ENCODE results near the gene MAPK14. TPM values are rescaled to one million over a fixed set of nuclear protein-coding genes. Genes with fewer than 3 reads are reported as not detected.

MAPK14 gene
- total RNA-seq, 1 donor from 2014 or later: 38.4 TPM

DNA sequence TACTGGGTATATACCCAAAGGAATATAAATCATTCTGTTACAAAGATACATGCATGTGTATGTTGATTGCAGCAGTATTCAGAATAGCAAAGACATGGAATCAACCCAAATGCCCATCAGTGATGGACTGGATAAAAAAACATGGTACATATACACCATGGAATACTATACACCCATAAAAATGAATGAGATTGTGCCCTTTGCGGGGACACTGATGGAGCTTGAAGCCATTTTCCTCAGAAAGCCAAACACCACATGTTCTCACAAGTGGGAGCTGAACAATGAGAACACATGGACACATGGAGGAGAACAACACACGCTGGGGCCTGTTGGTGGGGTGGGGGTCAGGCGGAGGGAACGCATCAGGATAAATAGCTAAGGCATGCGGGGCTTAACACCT lies 61.4 kb downstream of the MAPK14 start:
- H3K4me3 ChIP-seq (ENCODE audit: low read depth, low read length): no peak overlapping the region
- peaks cover 4% of the 10 kb centered on the region for H3K36me3 ChIP-seq (ENCODE audit: control insufficient read depth, insufficient read depth, low read length)
- FAIRE-seq (no peak), DNase-seq (ENCODE audit: low read depth) (no peak)
- H3K27me3 ChIP-seq (ENCODE audit: control insufficient read depth, insufficient read depth, low read length): no peaks in the 10 kb centered on the region
- TF ChIP-seq, protein P1, sequence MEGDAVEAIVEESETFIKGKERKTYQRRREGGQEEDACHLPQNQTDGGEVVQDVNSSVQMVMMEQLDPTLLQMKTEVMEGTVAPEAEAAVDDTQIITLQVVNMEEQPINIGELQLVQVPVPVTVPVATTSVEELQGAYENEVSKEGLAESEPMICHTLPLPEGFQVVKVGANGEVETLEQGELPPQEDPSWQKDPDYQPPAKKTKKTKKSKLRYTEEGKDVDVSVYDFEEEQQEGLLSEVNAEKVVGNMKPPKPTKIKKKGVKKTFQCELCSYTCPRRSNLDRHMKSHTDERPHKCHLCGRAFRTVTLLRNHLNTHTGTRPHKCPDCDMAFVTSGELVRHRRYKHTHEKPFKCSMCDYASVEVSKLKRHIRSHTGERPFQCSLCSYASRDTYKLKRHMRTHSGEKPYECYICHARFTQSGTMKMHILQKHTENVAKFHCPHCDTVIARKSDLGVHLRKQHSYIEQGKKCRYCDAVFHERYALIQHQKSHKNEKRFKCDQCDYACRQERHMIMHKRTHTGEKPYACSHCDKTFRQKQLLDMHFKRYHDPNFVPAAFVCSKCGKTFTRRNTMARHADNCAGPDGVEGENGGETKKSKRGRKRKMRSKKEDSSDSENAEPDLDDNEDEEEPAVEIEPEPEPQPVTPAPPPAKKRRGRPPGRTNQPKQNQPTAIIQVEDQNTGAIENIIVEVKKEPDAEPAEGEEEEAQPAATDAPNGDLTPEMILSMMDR (IDR thresholded peaks at IDR 0.05; ENCODE audit: insufficient read depth, low read length, severe bottlenecking): no peak

DNA sequence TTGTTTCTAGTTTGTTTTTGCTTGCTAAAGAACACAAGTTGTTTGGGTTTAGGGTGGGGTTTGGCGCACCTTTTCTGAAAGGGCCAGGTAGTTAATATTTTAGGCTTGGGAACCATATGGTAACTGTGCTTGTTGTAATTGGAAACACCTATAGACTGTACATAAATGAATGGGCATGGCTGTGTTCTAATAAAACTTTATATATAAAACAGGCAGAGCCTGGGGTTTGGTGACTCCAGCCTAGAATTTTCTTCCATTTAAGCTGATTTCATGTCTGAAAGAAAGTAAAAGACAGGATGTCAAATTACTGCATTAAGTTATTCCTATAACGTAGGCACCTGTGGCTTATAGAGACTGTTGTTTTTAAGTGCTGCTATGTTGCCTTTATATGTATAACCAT lies 66.6 kb downstream of the MAPK14 start:
- Histone ChIP-seq H3K4me3 (ENCODE audit: low read depth, low read length) (no peak overlapping the region), H3K36me3 (ENCODE audit: control insufficient read depth, insufficient read depth, low read length) (peaks cover 7% of the 10 kb centered on the region), H3K27me3 (ENCODE audit: control insufficient read depth, insufficient read depth, low read length) (no peaks in the 10 kb centered on the region)
- FAIRE-seq (no peak), DNase-seq (ENCODE audit: low read depth) (no peak)
- TF ChIP-seq, protein P1 (IDR thresholded peaks at IDR 0.05; ENCODE audit: insufficient read depth, low read length, severe bottlenecking): no peak

DNA sequence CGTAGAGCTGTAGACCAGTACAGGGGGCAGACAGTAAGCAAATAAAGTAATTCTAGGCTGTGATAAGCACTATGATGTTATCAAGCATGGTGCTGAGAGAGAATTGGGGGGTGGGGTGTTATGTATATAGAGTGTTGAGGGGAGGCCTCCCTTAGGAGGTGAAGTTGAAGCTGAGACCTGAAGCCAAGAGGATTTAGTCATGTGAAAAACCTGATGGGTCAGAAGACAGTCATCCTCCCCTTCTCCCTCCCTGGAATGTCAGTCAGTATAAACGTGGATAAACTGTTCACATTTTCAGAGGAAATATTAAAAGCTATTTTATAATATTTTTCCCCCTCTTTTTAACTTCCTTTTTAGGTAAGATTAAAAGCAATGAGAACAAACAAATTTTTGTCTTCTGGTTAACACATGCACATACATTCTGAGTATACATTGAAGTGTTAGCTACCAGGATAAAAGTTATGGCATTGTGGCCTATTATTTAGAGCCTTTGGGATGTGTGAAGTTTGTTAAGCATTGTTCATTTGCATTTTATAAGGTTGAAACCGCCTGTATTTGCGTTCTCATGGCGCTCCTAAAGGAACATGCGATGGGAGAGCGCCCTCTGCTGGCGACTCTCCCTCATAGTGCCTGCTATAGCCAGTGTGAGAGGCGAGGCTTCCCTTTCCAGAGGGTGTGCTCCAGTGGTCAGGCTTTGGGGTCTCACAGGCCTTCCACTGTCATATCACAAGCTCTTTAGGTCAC lies 67.3 kb downstream of the MAPK14 start:
- Histone ChIP-seq H3K27me3 (ENCODE audit: control insufficient read depth, insufficient read depth, low read length) (no peaks in the 10 kb centered on the region), H3K4me3 (ENCODE audit: low read depth, low read length) (no peak overlapping the region), H3K36me3 (ENCODE audit: control insufficient read depth, insufficient read depth, low read length) (peaks cover 7% of the 10 kb centered on the region)
- TF ChIP-seq, protein P1 (IDR thresholded peaks at IDR 0.05; ENCODE audit: insufficient read depth, low read length, severe bottlenecking): peak; percentile 95
- FAIRE-seq: no peak
- peak; percentile 58 for DNase-seq (ENCODE audit: low read depth)

DNA sequence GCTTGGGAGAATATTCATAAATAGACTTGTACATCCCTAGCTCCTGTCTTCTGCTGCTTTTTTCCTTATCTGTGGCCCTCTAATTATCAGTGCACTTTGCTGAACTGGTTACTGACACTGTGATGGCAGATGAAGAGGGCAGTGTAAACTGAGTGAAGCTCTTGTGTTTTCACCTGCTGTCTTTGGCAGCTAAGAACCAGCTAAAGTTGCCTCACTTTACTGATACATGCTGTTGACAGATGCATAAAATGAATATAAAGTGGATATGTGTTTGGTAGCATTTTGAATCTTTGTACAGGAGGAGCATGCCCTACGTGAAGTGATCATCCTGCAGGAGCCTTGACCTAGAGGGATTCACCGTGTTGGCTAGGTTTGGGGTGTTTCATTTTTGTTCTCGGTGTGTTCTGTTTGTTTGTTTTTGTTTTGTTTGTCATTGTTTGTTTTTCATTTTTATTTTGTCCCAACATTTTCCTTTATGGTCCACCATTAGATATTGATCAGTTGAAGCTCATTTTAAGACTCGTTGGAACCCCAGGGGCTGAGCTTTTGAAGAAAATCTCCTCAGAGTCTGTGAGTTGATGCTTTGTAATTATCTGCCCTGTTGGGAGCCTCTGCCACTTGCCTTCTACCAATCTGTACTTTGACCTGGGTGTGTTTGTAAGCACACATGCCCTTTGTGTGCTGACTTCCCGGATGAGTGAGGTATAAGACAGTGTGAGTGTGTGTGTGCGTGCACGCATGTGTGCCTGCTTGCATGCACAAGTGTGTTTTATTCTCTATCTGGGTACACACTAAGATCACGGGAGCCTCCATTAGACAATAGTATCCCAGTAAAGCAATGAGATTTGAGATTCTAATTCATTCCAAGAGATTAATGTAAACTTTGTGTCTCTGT lies 68.1 kb downstream of the MAPK14 start:
- Histone ChIP-seq H3K36me3 (ENCODE audit: control insufficient read depth, insufficient read depth, low read length) (peaks cover 7% of the 10 kb centered on the region), H3K27me3 (ENCODE audit: control insufficient read depth, insufficient read depth, low read length) (no peaks in the 10 kb centered on the region), H3K4me3 (ENCODE audit: low read depth, low read length) (no peak overlapping the region)
- no peak for FAIRE-seq
- TF ChIP-seq, protein P1 (IDR thresholded peaks at IDR 0.05; ENCODE audit: insufficient read depth, low read length, severe bottlenecking): no peak
- no peak for DNase-seq (ENCODE audit: low read depth)

DNA sequence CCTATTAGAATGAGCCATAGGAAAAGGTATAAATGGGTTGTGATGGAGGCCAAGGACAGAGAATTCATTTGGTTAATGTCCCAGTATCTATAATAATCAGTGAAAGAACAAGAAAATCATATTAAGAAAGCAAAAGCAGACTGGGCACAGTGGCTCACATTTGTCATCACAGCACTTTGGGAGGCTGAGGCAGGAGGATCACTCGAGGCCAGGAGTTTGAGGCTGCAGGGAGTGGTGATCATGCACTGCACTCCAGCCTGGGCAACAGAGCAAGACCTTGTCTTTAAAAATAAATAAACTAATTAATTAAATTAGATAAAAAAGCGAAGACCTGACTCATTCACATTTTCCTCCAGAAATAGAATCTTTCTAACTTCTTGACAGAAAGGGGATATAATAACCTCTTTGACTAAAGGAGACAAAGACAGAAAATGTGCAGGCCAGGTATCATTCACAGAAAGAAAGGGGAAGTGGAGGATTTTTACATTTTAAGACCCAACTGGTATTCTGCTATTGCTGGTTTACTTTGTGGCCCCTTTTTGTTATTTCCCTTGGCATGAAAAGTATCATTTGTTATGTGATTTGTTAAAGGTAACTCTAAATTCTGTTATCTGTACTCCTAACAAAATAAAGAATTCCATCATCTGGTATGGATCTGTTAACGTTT lies 70.8 kb downstream of the MAPK14 start:
- H3K27me3 ChIP-seq (ENCODE audit: control insufficient read depth, insufficient read depth, low read length): no peaks in the 10 kb centered on the region
- H3K36me3 ChIP-seq (ENCODE audit: control insufficient read depth, insufficient read depth, low read length): peaks cover 13% of the 10 kb centered on the region
- TF ChIP-seq, protein P1 (IDR thresholded peaks at IDR 0.05; ENCODE audit: insufficient read depth, low read length, severe bottlenecking): no peak
- no peak overlapping the region for H3K4me3 ChIP-seq (ENCODE audit: low read depth, low read length)
- no peak for FAIRE-seq
- no peak for DNase-seq (ENCODE audit: low read depth)
